CD4-positive, alpha-beta T cell treated with Interleukin-6 at 100 ng/mL for 8 hours (primary cell): Measurements from ENCODE around the gene YTHDC2.
"Not testable (repeated sequence)": the region's sequence is repeated elsewhere in the genome, so short reads cannot be mapped to it uniquely, and the experiment has no call there.

ENCODE experiments used
- DNase-seq: peaks from one replicate; pipeline ENCODE4 v3.0.0-alpha.2; 2020; ENCODE audit warnings: mixed read lengths, low spot score

Gene YTHDC2

GRCh38 chr5:113603246-113603645 lies 89.8 kb downstream of the YTHDC2 start:
- not testable (repeated sequence) for DNase-seq

DNA sequence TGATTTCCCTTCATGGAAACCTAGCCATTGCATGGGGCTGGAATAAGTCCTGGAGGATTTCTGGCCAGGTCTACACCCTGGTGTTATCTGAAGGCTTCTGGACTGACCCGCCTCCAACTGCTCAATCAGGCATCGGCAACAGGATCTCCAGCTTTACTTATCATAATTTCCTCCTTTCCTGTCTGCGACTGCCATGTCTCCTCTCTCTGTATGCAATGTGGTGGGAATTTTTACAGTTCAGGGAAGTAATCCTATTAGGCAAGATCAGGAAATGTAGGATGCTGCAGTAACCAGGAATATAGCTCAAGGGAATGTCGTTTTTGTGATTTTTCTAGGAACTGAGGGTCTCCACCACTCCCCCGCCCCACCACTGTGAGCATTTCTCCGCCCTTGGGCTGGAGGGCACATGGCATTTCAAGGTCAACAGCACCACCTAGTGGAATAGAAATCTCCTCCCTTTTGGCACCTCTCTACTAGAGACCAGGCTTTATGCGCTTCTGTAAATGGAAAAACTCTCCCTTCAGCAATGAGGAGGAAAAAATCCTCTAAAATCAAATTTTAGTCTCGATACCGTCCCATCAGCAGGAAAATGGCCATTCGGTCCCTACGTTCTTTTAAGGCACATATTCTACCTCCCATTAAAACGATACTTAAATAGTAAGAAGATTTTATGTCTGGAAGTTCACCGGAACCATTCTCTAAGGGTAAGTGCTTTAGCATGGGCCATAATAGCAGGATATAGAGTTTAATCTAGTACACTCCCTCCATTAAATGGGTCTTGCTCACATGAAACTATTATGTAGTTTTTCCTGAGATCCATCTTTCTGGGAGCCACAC lies 93.0 kb downstream of the YTHDC2 start:
- DNase-seq, result peak; percentile 46

DNA sequence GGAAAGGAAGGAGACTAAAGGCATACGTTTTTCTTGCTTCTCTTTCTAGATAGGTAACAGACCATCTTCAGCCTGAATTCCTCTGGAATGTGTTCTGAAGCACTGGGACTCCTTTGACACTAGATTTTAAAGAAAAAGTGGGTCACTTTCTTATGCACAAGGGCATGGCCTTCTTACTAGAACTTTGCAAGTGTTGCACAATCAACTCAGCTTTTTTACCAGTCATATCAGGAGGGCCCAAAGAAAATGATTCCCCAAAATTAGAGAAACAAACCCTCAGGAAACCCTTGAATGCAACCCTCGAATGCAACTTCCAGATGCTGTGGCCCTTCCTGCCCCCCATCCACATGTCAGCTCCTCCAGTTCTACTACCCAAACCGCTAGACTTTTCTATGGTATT lies 93.9 kb downstream of the YTHDC2 start:
- no peak for DNase-seq

DNA sequence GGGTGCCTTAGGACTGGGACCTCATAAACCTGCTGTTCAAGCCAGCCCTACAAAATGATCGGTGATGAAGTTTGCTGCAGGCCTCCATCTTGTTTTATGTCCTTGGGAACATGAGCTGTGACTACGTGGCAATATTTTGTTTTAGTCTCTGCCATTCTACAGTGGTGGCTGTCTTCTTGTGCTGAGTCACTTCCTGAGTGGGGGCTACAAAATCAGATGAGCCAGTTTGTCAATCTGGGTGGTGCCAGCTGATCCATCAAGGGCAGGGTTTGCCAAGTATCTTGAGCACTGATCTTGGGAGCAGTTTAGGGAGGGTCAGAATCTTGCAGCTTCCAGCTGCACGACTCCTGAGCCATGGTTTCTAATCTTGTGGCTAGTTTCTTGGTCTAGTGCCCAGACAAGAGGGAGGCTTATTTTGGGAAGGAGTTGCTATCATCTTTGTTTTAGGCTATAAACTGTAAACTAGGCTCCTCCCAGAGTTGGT lies 94.7 kb downstream of the YTHDC2 start:
- DNase-seq, result no peak

DNA sequence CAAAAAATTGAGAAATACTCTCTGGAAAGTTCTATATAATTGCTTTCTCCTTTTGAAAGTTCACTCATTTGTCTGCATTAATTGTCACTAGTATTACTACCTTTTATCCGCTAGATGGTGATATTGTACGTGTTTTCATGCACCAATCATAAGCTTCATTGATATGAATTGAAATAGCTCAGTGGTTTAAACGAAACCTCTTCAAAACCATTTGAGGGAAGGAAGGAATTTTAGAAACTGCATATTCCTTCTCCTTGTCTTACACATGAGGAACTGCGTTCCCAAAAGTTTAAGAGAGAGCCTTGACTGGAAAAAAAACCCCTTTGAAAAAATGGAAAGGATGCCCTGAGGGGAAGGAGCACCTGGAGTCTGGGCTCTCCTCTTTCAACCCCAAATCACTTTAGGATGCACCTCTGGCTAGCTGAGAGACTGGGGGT lies 98.6 kb downstream of the YTHDC2 start:
- peak; percentile 17 for DNase-seq

DNA sequence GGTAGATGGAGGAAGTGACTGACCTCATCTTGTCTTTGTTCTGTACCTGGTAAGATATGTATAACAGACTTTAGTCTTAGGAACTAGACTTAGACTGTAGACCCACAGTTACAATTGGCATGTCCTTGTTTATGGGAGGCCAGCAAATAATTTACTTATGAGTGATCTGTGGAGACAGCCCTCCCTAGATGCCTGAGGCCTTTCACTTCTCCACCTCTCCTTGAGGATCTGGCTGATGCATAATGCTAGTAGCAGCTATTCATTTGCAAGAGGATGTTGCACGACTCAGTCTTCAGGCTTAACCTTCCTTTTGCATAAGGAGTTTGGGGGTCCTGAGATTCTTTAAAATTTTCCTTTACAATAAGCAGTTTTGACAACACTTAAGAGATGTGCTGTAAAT lies 100.7 kb downstream of the YTHDC2 start:
- no peak for DNase-seq

GRCh38 chr5:113615708-113616107 lies 102.2 kb downstream of the YTHDC2 start:
- DNase-seq, result no peak

GRCh38 chr5:113617191-113617796 lies 103.8 kb downstream of the YTHDC2 start:
- DNase-seq, result no peak

DNA sequence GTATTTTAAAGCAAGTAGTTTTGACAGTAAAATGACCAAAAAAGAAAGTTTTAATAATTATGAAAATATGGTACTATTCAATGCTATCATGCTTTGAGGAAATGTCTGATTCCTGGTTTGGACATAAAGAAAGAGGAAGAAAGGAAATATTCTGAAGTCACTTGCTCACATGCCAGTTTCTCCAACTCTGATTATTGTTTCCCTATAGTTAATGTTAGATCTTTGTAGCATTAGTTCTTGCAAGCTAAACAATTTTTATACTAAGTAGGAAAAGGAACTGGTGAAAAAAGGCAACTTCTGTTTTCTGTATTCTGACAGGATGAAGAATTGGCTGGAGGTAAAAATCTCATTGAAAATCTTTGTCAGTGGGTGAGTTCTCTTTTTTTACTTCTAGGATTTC lies 119.5 kb downstream of the YTHDC2 start:
- no peak for DNase-seq

DNA sequence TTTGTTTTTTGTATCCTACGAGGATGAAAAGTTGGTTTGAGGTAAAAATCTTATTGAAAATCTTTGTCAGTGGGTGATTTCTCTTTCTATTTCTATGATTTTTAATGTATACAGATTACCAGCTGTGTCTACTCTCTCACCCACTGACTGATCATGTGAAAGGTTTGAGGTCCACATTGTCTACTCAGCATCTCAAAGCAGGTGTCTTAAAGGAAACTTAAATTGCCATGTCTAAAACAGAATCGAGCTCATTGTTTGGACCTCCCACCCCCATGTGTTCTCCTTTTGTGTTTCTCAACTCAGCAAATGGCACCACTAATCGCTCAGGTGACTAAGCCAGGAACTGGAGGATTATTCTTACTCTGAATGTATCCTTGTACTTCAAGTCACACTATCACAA lies 121.5 kb downstream of the YTHDC2 start:
- DNase-seq, result no peak

DNA sequence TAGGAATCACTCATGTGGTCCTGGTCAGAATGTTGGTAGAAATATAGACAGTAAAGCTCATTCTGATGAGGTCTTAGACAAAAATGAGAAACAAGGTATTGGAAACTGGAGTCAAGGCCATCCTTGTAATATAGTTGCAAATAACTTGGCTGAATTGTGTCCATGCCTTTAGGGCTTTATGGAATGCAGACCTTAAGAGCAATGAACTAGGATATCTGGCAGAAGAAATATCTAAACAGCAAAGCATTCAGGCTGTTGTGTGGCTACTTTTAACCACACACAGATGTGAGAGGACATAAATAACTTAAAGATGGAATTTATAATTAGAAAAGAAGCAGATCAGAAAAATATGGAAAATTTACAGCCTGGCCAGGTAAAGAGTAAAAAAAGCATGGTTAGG lies 128.2 kb downstream of the YTHDC2 start:
- DNase-seq, result no peak
